DOHH2 (cell line): Measurements from ENCODE around the gene MAN1C1.
"Not testable (repeated sequence)": the region's sequence is repeated elsewhere in the genome, so short reads cannot be mapped to it uniquely, and the experiment has no call there.

Experiments
- H3F3A ChIP-seq: fragments of 200-600 bp; sonication (generic), shearing (Covaris generic); 2 replicates; pipeline ENCODE4 v1.6.0; 2016; ENCODE audit warnings: antibody characterized with exemption, mild to moderate bottlenecking; ENCODE audit not compliant: control insufficient read depth, insufficient read depth
- H3K27ac ChIP-seq: fragments of 200-600 bp; sonication (generic); 2 replicates; pipeline ENCODE4 v1.5.1; 2014; ENCODE audit warnings: low read depth, mild to moderate bottlenecking, low read length, moderate library complexity
- H3K27me3 ChIP-seq: fragments of 200-600 bp; sonication (generic); 2 replicates; pipeline ENCODE4 v1.6.1; 2014; ENCODE audit warnings: mild to moderate bottlenecking, low read length, mixed read lengths; ENCODE audit not compliant: control insufficient read depth
- H3K36me3 ChIP-seq: fragments of 200-600 bp; sonication (generic); 2 replicates; pipeline ENCODE4 v1.6.1; 2014; ENCODE audit warnings: mild to moderate bottlenecking, low read length, moderate library complexity, mixed read lengths; ENCODE audit not compliant: control insufficient read depth
- H3K4me1 ChIP-seq: fragments of 200-600 bp; sonication (generic); 2 replicates; pipeline ENCODE4 v1.6.1; 2014; ENCODE audit warnings: mild to moderate bottlenecking, low read length, mixed read lengths; ENCODE audit not compliant: control insufficient read depth
- H3K4me2 ChIP-seq: fragments of 200-600 bp; sonication (generic); 2 replicates; pipeline ENCODE4 v1.6.0; 2014; ENCODE audit warnings: mild to moderate bottlenecking, low read length, moderate library complexity
- H3K4me3 ChIP-seq: fragments of 200-600 bp; sonication (generic); 2 replicates; pipeline ENCODE4 v1.5.1; 2014; ENCODE audit warnings: mild to moderate bottlenecking, low read length, mixed read lengths
- H3K79me2 ChIP-seq: fragments of 200-600 bp; sonication (generic); 2 replicates; pipeline ENCODE4 v1.6.1; 2014; ENCODE audit warnings: mild to moderate bottlenecking, low read length, mixed read lengths; ENCODE audit not compliant: control insufficient read depth
- H3K9me2 ChIP-seq: fragments of 200-600 bp; sonication (generic); replicated peaks from 2 replicates; pipeline ENCODE4 v1.6.1; 2014; ENCODE audit warnings: mild to moderate bottlenecking, low read length, mixed read lengths; ENCODE audit not compliant: control insufficient read depth
- H3K9me3 ChIP-seq: fragments of 200-600 bp; sonication (generic); 2 replicates; pipeline ENCODE4 v1.6.1; 2014; ENCODE audit warnings: antibody characterized with exemption, low read length, mixed read lengths; ENCODE audit not compliant: control insufficient read depth, insufficient read depth
- H4K20me1 ChIP-seq: fragments of 200-600 bp; sonication (generic); 2 replicates; pipeline ENCODE4 v1.6.0; 2014; ENCODE audit warnings: low read depth, mild to moderate bottlenecking, antibody characterized with exemption, low read length, moderate library complexity; ENCODE audit not compliant: control insufficient read depth, insufficient read depth
- CTCF ChIP-seq: fragments of 200-600 bp; sonication (generic); IDR thresholded peaks from one replicate; pipeline ENCODE4 v1.5.1; 2014; ENCODE audit warnings: antibody characterized with exemption, mild to moderate bottlenecking, low read depth, low read length; ENCODE audit not compliant: poor library complexity, severe bottlenecking
- EZH2phosphoT487 ChIP-seq: fragments of 200-600 bp; sonication (generic); IDR thresholded peaks from 2 replicates; pipeline ENCODE4 v1.6.1; 2017; ENCODE audit warnings: borderline replicate concordance, mild to moderate bottlenecking, antibody characterized with exemption, low read length, moderate library complexity, mixed read lengths

The MAN1C1 gene

GRCh38 chr1:25694167-25695007 is 77.8 kb downstream of the MAN1C1 start:
- no peak overlapping the region for H3K4me3 ChIP-seq
- no peaks in the 10 kb centered on the region for H3F3A ChIP-seq
- no peaks in the 10 kb centered on the region for H3K9me2 ChIP-seq
- H3K4me1 ChIP-seq = no peaks in the 10 kb centered on the region
- H3K27me3 ChIP-seq = peaks cover 17% of the 10 kb centered on the region
- H4K20me1 ChIP-seq = no peaks in the 10 kb centered on the region
- H3K79me2 ChIP-seq = no peaks in the 10 kb centered on the region
- H3K27ac ChIP-seq = no peak overlapping the region
- no peaks in the 10 kb centered on the region for H3K9me3 ChIP-seq
- TF ChIP-seq EZH2phosphoT487 = no peak
- no peak for TF ChIP-seq CTCF
- no peak overlapping the region for H3K4me2 ChIP-seq
- H3K36me3 ChIP-seq = no peaks in the 10 kb centered on the region

GRCh38 chr1:25695090-25695770 is 78.6 kb downstream of the MAN1C1 start:
- Histone ChIP-seq H3K4me1 (no peaks in the 10 kb centered on the region), H3K4me3 (no peak overlapping the region), H3K4me2 (no peak overlapping the region), H3K9me3 (no peaks in the 10 kb centered on the region), H3K27me3 (peaks cover 17% of the 10 kb centered on the region), H3K79me2 (no peaks in the 10 kb centered on the region), H3K9me2 (no peaks in the 10 kb centered on the region), H3K36me3 (no peaks in the 10 kb centered on the region), H4K20me1 (no peaks in the 10 kb centered on the region), H3F3A (no peaks in the 10 kb centered on the region), H3K27ac (no peak overlapping the region)
- TF ChIP-seq CTCF (no peak), EZH2phosphoT487 (no peak)

- H3K79me2 ChIP-seq = no peaks in the 10 kb centered on the region
- H3K4me2 ChIP-seq = no peak overlapping the region
- H3K9me3 ChIP-seq = no peaks in the 10 kb centered on the region
- TF ChIP-seq CTCF (no peak), EZH2phosphoT487 (no peak)
- H3K27ac ChIP-seq = no peak overlapping the region
- H3K4me3 ChIP-seq = no peak overlapping the region
- no peaks in the 10 kb centered on the region for H4K20me1 ChIP-seq
- no peaks in the 10 kb centered on the region for H3F3A ChIP-seq
- no peaks in the 10 kb centered on the region for H3K4me1 ChIP-seq
- H3K9me2 ChIP-seq = no peaks in the 10 kb centered on the region
- no peaks in the 10 kb centered on the region for H3K36me3 ChIP-seq
- peaks cover 17% of the 10 kb centered on the region for H3K27me3 ChIP-seq
Measured at GRCh38 chr1:25695771-25696311, 79.2 kb downstream of the MAN1C1 start.

- H3K9me2 ChIP-seq, H3F3A ChIP-seq, H3K4me2 ChIP-seq, H3K4me1 ChIP-seq, H3K27ac ChIP-seq, H3K9me3 ChIP-seq, H3K79me2 ChIP-seq, H3K4me3 ChIP-seq, H3K36me3 ChIP-seq, H4K20me1 ChIP-seq: not testable (repeated sequence)
- H3K27me3 ChIP-seq = peaks cover 20% of the 10 kb centered on the region
Measured at GRCh38 chr1:25696643-25697042, 80.1 kb downstream of the MAN1C1 start.
